K562 (cell line): ENCODE data around the gene KIN. TPM values are rescaled to one million over a fixed set of nuclear protein-coding genes. Genes with fewer than 3 reads are reported as not detected.
A peak's percentile ranks its signal among the peaks of the same experiment; 100 is the strongest.

ENCODE experiments used
- DPF2 ChIP-seq: fragments of 450-650 bp; IDR thresholded peaks from 2 replicates; pipeline ENCODE4 v1.6.1; 2016
- ELF4 ChIP-seq: fragments of 450-650 bp; formaldehyde crosslinking; IDR thresholded peaks from 2 replicates; pipeline ENCODE4 v1.4.0; 2022; ENCODE audit warnings: missing genetic modification characterization
- FOXK2 ChIP-seq, 2 experiments: fragments of 450-650 bp; IDR thresholded peaks in 1 of 2; conservative IDR thresholded peaks in 1 of 2; 2 replicates each; pipeline ENCODE4 v1.6.1; 2016; ENCODE audit warnings: low read depth in 2 of 2, mild to moderate bottlenecking in 1 of 2
- HMGN3 ChIP-seq: IDR thresholded peaks from 2 replicates; pipeline ENCODE4 v1.6.1; 2011; ENCODE audit warnings: borderline replicate concordance, low read depth, mild to moderate bottlenecking, mixed read lengths, low read length; ENCODE audit not compliant: insufficient read length; ENCODE audit errors: extremely low read depth
- HNRNPL ChIP-seq: fragments of 200-400 bp; formaldehyde crosslinking; IDR thresholded peaks from 2 replicates; pipeline ENCODE4 v1.6.1; 2017; ENCODE audit warnings: low read depth, mild to moderate bottlenecking, low read length
- MYC ChIP-seq, 2 experiments: fragments of 250-450 bp in 1 of 2; sonication (Bioruptor Pico) in 1 of 2; IDR thresholded peaks; 2 replicates each; pipeline versions ENCODE4 v1.5.1 to v1.6.1; 2012 to 2021; ENCODE audit warnings: low read depth in 2 of 2, borderline replicate concordance in 1 of 2, improper control_type of control experiment in 1 of 2, low read length in 1 of 2, mild to moderate bottlenecking in 1 of 2, moderate library complexity in 1 of 2
- NFE2L1 ChIP-seq: fragments of 450-650 bp; IDR thresholded peaks from 2 replicates; pipeline ENCODE4 v1.6.1; 2016; ENCODE audit warnings: missing genetic modification characterization, low read depth, mild to moderate bottlenecking, missing compliant biosample characterization, moderate library complexity, borderline replicate concordance
- PHF8 ChIP-seq: fragments of 200-600 bp; sonication (generic); IDR thresholded peaks from 2 replicates; pipeline ENCODE4 v1.6.1; 2012; ENCODE audit warnings: mixed run types, mild to moderate bottlenecking, inconsistent platforms, low read length, moderate library complexity, borderline replicate concordance
- RFX1 ChIP-seq: fragments of 450-650 bp; IDR thresholded peaks from 2 replicates; pipeline ENCODE4 v1.6.1; 2016; ENCODE audit warnings: mild to moderate bottlenecking, moderate library complexity
- SAFB2 ChIP-seq: fragments of 200-400 bp; formaldehyde crosslinking; IDR thresholded peaks from 2 replicates; pipeline ENCODE4 v1.6.1; 2018; ENCODE audit warnings: borderline replicate concordance, low read length, low read depth, moderate library complexity; ENCODE audit not compliant: severe bottlenecking
- SIRT6 ChIP-seq: IDR thresholded peaks from one replicate; pipeline ENCODE4 v1.6.1; 2012; ENCODE audit warnings: low read depth, mild to moderate bottlenecking, control low read depth, inconsistent platforms, low read length, moderate library complexity
- SP1 ChIP-seq: sonication (generic); formaldehyde crosslinking; IDR thresholded peaks from 2 replicates; pipeline ENCODE4 v1.8.1; 2022; ENCODE audit warnings: mild to moderate bottlenecking, missing genetic modification reagents
- ZC3H8 ChIP-seq: fragments of 450-650 bp; IDR thresholded peaks from 2 replicates; pipeline ENCODE4 v1.6.1; 2017
- ZFP1 ChIP-seq: fragments of 450-650 bp; formaldehyde crosslinking; IDR thresholded peaks from 2 replicates; pipeline ENCODE4 v1.4.0; 2020; ENCODE audit warnings: mild to moderate bottlenecking, mixed read lengths
- ZSCAN29 ChIP-seq: fragments of 450-650 bp; IDR thresholded peaks from 2 replicates; pipeline ENCODE4 v1.6.1; 2017
- polyA plus RNA-seq, 8 experiments: library from polyadenylated mRNA; depleted of rRNA in 4 of 8; stranded (reverse) in 5 of 8; unstranded in 3 of 8; fragments of >200 nt; fragmentation: Nextera tagmentation in 2 of 8; fragmentation: Illumina TruSeq in 1 of 8; extraction: Ambion mirVana in 2 of 8; extraction: Trizol in 1 of 8; gene quantifications; 2 replicates each; pipeline versions ENCODE4 v1.2.1 to v1.2.3, GENCODE V29; 2011 to 2014; ENCODE audit warnings: inconsistent platforms in 1 of 8, missing spikeins in 1 of 8
- total RNA-seq, 7 experiments: library from RNA; depleted of rRNA in 6 of 7; stranded (reverse); fragments of >200 nt in 6 of 7; fragmentation: Illumina TruSeq in 2 of 7; extraction: Trizol in 2 of 7; gene quantifications; 2 replicates each; pipeline versions ENCODE4 v1.2.1 to v1.2.3, GENCODE V29; 2011 to 2021; ENCODE audit warnings: low replicate concordance in 1 of 7
- TF ChIP-seq, protein P1 (sequence below): sonication (generic); formaldehyde crosslinking; IDR thresholded peaks from 2 replicates; pipeline ENCODE4 v1.8.0; 2022; ENCODE audit warnings: mild to moderate bottlenecking, missing genetic modification reagents, borderline replicate concordance
- TF ChIP-seq, protein P2 (sequence below): fragments of 250-450 bp; sonication (Bioruptor Pico); IDR thresholded peaks from 2 replicates; pipeline ENCODE4 v1.9.0; 2021; ENCODE audit warnings: mild to moderate bottlenecking, inconsistent platforms
- TF ChIP-seq, protein P3 (sequence below): fragments of 250-450 bp; sonication (Bioruptor Pico); IDR thresholded peaks from 2 replicates; pipeline ENCODE4 v1.5.1; 2021; ENCODE audit warnings: mild to moderate bottlenecking
- TF ChIP-seq, protein P4 (sequence below), 2 experiments: fragments of 450-650 bp; IDR thresholded peaks; 2 replicates each; pipeline ENCODE4 v1.6.1; 2018; ENCODE audit warnings: mild to moderate bottlenecking in 2 of 2, low read depth in 1 of 2; ENCODE audit not compliant: partially characterized antibody in 2 of 2

KIN gene
- total and polyA plus RNA-seq, 9 of the 15 experiments (the other 6 are each of a cell fraction or from before 2014, with no cell fraction given): 11.7 to 35.6 (median 16.0) TPM

DNA sequence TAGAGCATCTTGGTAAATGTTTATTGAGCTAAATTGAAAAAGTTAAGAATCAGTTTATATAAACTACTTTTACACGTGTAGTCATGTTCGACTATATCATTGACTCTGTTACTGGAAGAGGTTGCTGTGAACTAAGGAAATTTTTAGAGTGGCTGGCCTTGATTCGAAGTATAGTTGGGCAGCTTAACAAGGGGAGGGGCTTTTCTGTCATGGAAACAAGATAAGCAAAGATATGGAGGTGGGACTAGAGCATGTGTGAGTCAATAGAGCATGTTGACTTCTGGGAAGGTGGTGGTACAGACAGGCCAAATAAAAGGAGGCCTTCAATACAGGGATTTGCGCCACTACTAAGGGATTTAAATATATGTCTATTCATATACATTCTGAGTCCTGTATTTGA is 7.8 kb upstream of the KIN start (continued):
- TF ChIP-seq, protein P1, sequence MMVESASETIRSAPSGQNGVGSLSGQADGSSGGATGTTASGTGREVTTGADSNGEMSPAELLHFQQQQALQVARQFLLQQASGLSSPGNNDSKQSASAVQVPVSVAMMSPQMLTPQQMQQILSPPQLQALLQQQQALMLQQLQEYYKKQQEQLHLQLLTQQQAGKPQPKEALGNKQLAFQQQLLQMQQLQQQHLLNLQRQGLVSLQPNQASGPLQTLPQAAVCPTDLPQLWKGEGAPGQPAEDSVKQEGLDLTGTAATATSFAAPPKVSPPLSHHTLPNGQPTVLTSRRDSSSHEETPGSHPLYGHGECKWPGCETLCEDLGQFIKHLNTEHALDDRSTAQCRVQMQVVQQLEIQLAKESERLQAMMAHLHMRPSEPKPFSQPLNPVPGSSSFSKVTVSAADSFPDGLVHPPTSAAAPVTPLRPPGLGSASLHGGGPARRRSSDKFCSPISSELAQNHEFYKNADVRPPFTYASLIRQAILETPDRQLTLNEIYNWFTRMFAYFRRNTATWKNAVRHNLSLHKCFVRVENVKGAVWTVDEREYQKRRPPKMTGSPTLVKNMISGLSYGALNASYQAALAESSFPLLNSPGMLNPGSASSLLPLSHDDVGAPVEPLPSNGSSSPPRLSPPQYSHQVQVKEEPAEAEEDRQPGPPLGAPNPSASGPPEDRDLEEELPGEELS (CRISPR knock-in tag): no peak
- no peak for TF ChIP-seq ZFP1 (CRISPR knock-in tag)
- no peak for TF ChIP-seq SP1
- TF ChIP-seq SIRT6: no peak
- no peak for TF ChIP-seq ZSCAN29
- TF ChIP-seq, protein P2, sequence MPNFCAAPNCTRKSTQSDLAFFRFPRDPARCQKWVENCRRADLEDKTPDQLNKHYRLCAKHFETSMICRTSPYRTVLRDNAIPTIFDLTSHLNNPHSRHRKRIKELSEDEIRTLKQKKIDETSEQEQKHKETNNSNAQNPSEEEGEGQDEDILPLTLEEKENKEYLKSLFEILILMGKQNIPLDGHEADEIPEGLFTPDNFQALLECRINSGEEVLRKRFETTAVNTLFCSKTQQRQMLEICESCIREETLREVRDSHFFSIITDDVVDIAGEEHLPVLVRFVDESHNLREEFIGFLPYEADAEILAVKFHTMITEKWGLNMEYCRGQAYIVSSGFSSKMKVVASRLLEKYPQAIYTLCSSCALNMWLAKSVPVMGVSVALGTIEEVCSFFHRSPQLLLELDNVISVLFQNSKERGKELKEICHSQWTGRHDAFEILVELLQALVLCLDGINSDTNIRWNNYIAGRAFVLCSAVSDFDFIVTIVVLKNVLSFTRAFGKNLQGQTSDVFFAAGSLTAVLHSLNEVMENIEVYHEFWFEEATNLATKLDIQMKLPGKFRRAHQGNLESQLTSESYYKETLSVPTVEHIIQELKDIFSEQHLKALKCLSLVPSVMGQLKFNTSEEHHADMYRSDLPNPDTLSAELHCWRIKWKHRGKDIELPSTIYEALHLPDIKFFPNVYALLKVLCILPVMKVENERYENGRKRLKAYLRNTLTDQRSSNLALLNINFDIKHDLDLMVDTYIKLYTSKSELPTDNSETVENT (CRISPR knock-in tag): no peak
- TF ChIP-seq SAFB2: no peak
- TF ChIP-seq RFX1: peak; percentile 80
- TF ChIP-seq HNRNPL: no peak
- TF ChIP-seq, protein P3, sequence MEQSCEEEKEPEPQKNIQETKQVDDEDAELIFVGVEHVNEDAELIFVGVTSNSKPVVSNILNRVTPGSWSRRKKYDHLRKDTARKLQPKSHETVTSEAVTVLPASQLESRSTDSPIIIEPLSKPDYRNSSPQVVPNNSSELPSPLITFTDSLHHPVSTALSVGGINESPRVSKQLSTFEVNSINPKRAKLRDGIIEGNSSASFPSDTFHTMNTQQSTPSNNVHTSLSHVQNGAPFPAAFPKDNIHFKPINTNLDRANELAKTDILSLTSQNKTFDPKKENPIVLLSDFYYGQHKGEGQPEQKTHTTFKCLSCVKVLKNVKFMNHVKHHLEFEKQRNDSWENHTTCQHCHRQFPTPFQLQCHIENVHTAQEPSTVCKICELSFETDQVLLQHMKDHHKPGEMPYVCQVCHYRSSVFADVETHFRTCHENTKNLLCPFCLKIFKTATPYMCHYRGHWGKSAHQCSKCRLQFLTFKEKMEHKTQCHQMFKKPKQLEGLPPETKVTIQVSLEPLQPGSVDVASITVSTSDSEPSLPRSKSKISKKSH (CRISPR knock-in tag): no peak
- TF ChIP-seq MYC (IDR thresholded peaks at IDR 0.05; ENCODE audit: low read depth, low read length): no peak
- TF ChIP-seq MYC (CRISPR knock-in tag; IDR thresholded peaks at IDR 0.05; ENCODE audit: borderline replicate concordance, low read depth): no peak
- TF ChIP-seq NFE2L1 (tag): no peak
- TF ChIP-seq ZC3H8: no peak
- peak; percentile 25; the same call in 1 of the 2 replicates for TF ChIP-seq DPF2
- no peak for TF ChIP-seq PHF8
- TF ChIP-seq HMGN3: no peak
- TF ChIP-seq, protein P4, sequence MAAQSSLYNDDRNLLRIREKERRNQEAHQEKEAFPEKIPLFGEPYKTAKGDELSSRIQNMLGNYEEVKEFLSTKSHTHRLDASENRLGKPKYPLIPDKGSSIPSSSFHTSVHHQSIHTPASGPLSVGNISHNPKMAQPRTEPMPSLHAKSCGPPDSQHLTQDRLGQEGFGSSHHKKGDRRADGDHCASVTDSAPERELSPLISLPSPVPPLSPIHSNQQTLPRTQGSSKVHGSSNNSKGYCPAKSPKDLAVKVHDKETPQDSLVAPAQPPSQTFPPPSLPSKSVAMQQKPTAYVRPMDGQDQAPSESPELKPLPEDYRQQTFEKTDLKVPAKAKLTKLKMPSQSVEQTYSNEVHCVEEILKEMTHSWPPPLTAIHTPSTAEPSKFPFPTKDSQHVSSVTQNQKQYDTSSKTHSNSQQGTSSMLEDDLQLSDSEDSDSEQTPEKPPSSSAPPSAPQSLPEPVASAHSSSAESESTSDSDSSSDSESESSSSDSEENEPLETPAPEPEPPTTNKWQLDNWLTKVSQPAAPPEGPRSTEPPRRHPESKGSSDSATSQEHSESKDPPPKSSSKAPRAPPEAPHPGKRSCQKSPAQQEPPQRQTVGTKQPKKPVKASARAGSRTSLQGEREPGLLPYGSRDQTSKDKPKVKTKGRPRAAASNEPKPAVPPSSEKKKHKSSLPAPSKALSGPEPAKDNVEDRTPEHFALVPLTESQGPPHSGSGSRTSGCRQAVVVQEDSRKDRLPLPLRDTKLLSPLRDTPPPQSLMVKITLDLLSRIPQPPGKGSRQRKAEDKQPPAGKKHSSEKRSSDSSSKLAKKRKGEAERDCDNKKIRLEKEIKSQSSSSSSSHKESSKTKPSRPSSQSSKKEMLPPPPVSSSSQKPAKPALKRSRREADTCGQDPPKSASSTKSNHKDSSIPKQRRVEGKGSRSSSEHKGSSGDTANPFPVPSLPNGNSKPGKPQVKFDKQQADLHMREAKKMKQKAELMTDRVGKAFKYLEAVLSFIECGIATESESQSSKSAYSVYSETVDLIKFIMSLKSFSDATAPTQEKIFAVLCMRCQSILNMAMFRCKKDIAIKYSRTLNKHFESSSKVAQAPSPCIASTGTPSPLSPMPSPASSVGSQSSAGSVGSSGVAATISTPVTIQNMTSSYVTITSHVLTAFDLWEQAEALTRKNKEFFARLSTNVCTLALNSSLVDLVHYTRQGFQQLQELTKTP (IDR thresholded peaks at IDR 0.05; ENCODE audit: low read depth in 1 of 2, partially characterized antibody in 2 of 2): no peak
- TF ChIP-seq ELF4 (CRISPR knock-in tag): no peak
- TF ChIP-seq FOXK2 (conservative IDR thresholded peaks at IDR 0.05 in 1 of 2, IDR thresholded peaks at IDR 0.05 in 1 of 2; ENCODE audit: low read depth in 2 of 2): peak; percentile 91 to 93
